GM12865 (cell line): ENCODE data around the gene GPRIN3.

Experiments used
- DNase-seq: peaks from one replicate; pipeline ENCODE4 v3.0.0; 2010; ENCODE audit warnings: low read depth
- H3K4me3 ChIP-seq: 2 replicates; pipeline ENCODE4 v1.5.1; 2011; ENCODE audit warnings: mild to moderate bottlenecking, low read depth, low read length, control low read depth
- TF ChIP-seq, protein P1 (sequence below): IDR thresholded peaks from 2 replicates; pipeline ENCODE4 v1.5.1; 2011; ENCODE audit warnings: low read length, control low read depth, low read depth, inconsistent platforms; ENCODE audit not compliant: insufficient read depth; ENCODE audit errors: missing control alignments

The GPRIN3 gene

DNA sequence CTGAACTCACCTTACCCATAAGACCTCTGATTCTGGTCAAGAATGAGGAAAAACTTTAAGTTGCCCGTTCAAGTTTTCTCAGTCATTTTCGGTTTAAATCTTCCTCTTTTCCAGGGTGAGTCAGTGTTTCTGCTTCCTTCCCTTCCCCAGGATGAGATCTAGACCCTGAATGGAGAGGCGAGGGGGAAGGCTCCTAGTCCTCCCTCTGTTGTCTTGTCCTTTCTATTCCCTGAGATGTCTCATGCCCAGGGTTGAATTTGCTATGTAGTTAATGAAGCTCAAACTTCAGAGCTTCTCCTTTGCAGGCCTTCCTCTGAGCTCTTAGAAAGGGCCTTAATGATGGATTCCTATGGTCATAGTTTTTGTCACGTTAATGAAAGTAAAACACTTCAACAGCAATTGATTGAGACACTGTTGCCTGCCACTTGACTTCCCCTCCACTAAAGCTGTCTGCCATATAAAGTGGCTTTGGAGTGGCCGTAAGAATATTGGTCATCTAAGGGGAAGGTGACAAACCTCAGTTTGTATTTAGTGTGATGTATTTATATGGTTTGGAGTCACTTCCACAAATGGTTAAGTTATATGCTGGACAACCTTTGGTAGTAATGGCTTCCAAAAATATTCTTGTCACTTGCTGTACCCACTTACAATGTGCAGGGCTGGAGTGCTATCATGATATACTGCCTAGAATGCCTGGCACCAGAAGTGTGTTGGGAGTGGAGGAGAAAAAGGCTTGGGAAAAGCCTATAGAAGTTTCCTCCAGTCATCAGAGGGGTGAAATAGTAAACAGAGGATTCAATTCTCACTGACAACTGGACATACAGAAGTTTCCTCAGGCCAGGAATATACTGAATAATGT lies 24.3 kb upstream of the GPRIN3 start:
- H3K4me3 ChIP-seq = no peak overlapping the region
- TF ChIP-seq, protein P1, sequence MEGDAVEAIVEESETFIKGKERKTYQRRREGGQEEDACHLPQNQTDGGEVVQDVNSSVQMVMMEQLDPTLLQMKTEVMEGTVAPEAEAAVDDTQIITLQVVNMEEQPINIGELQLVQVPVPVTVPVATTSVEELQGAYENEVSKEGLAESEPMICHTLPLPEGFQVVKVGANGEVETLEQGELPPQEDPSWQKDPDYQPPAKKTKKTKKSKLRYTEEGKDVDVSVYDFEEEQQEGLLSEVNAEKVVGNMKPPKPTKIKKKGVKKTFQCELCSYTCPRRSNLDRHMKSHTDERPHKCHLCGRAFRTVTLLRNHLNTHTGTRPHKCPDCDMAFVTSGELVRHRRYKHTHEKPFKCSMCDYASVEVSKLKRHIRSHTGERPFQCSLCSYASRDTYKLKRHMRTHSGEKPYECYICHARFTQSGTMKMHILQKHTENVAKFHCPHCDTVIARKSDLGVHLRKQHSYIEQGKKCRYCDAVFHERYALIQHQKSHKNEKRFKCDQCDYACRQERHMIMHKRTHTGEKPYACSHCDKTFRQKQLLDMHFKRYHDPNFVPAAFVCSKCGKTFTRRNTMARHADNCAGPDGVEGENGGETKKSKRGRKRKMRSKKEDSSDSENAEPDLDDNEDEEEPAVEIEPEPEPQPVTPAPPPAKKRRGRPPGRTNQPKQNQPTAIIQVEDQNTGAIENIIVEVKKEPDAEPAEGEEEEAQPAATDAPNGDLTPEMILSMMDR = no peak
- no peak for DNase-seq

DNA sequence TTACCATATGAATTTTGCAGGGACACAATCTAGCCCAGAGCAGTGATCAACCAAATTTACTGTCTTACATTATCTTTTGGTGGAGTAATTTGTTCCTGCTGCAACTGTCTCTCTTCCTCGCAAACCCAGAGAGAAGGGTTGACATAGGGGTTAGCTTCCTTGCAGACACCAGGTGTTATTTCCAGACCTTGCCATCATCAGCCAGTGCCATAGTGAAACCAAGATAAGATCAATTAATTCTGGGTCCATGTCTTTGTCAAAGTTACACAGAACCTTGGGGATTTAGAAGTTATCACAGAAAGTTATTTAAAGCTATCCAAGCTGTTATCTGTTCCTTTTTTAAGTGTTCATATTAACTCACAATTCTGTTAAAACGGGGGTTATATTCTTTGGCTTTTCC lies 23.6 kb upstream of the GPRIN3 start:
- no peak overlapping the region for H3K4me3 ChIP-seq
- no peak for DNase-seq
- TF ChIP-seq, protein P1 = no peak

DNA sequence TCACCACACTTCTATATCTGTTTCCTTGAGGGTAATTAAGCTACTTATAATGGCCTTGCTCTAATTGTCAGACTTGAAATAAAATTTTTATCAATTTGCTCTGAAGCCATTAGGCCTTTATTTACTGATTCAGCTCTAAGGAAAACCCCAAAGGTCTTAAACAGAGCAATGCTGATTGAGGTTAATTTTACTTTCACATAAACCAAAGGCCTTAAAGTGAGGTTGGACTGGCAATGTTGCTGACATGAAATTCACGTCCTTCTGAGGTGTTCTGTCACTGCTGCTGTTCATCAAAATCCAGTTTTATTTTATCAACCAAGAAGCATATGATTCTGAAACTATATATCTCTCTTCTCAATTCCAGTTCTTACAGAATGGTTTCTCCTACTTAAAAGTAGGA lies 21.7 kb upstream of the GPRIN3 start:
- TF ChIP-seq, protein P1 = no peak
- H3K4me3 ChIP-seq = no peak overlapping the region
- DNase-seq = no peak

DNA sequence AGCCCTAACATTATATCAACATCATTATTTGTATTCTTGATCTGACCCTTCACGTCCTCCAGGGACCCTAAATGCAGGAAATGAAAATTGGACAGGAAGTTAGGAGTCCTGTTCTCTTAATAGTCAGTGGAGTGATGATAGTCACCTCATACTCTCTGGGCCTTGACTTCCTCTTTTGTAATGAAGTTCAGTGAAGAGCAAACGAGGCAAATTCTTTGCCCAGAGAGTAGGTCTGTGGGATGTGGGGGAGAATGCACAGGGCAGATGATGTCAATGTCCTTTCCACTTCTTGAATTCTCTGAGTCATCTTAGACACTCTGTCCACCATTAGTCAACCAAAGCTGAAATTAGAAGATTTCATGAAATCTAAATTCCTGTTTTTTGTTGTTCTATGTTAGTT lies 17.1 kb upstream of the GPRIN3 start:
- H3K4me3 ChIP-seq = no peak overlapping the region
- TF ChIP-seq, protein P1 = no peak
- peak; percentile 21 for DNase-seq

DNA sequence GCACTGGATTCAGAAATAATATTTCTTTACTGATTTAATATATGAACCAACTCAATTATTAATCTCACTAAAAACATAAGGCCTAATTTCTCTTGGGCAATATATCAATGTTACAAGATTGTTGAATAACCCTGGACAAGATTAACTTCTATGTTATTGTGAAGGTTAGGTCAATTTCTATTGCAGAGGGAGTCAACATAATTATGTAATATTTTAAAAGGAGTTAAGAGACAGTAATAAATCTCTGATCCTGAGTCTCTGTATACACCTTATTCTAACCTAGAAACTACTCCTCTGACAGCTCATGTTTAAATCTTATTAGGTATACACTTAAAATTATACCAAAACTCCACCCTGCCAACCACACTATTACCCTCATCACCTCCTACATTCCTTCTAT lies 15.1 kb upstream of the GPRIN3 start:
- H3K4me3 ChIP-seq = no peak overlapping the region
- DNase-seq = no peak
- TF ChIP-seq, protein P1 = no peak

DNA sequence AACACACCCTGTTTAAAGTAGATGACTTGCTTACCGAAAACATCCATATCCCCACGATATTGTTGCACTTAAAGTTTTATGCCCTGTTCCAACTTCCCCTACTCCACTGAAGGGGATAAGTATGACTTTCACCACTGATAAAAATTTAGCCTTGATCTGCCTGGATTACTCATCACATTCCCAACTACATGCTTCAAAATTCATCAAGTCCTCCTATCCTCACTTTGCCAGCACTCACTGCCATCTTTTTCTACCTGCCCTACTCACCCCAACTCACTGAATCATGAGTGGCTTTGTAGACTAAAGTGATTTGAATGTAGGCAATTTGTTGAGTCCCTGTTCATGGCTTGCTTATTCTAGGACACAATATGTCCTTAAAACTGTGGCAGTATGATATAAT lies 12.2 kb upstream of the GPRIN3 start:
- no peak overlapping the region for H3K4me3 ChIP-seq
- DNase-seq = no peak
- TF ChIP-seq, protein P1 = no peak

DNA sequence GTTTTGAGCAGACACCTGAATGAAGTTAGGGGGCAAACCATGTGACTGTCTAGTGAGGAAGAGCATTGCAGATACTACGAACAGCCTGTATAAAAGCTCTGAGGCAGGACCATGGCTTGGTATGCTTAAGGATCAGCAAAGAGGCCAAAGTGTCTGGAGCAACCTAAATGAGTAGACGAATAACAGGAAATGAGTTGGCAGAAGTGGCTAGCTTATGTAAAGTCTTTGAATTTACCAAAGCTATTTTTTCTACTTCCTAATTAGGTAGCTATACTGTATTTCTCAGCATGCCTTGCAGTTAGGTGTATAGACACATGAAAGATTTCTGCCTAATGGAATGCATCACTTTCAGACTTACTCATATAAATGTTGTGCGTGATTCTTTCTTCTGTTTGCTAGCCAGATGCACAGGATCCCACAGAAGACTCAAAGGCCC lies 9.3 kb upstream of the GPRIN3 start:
- H3K4me3 ChIP-seq = no peak overlapping the region
- TF ChIP-seq, protein P1 = no peak
- DNase-seq = no peak
